ENCODE measurements around the gene ZNFX1. TPM values are rescaled to one million over a fixed set of nuclear protein-coding genes. Genes with fewer than 3 reads are reported as not detected.
A peak's percentile ranks its signal among the peaks of the same experiment; 100 is the strongest.

ZNFX1 gene
- total and polyA plus RNA-seq, 2 donors (not counting 1 experiment from before 2014, with no cell fraction given) = 10.3 to 37.9 TPM

GRCh38 chr20:49273696-49274277, 4.1 kb downstream of the ZNFX1 start:
- no peak overlapping the region for H3K4me3 ChIP-seq (ENCODE audit: control extremely low read depth in 1 of 5, extremely low read depth in 1 of 5, insufficient read depth in 1 of 5, low read depth in 2 of 5, low read length in 4 of 5)
- Mint-ChIP-seq H3K4me3 (no peak overlapping the region), H3K9me3 (ENCODE audit: insufficient read depth) (peaks cover 4% of the 10 kb centered on the region), H3K4me1 (peaks cover 51% of the 10 kb centered on the region), H3K27me3 (no peaks in the 10 kb centered on the region), H3K27ac (no peak overlapping the region)
- peaks cover 0 to 1% (median 0%) of the 10 kb centered on the region in 3 donors for H3K9me3 ChIP-seq (ENCODE audit: control extremely low read depth in 1 of 3, control insufficient read depth in 2 of 3, insufficient read depth in 1 of 3, low read length in 2 of 3)
- no peak overlapping the region for H2AFZ ChIP-seq (ENCODE audit: insufficient read depth, low read depth, low read length, poor library complexity, severe bottlenecking)
- ChIA-PET POLR2A (no interaction called here), CTCF (interaction anchor here (1.0 to 1.8 kb wide), 2 partner anchors 31 to 56 kb away, joined by 3 to 6 read pairs; no protein-coding TSS in a partner anchor)
- no peak overlapping the region for H3K27ac ChIP-seq (ENCODE audit: low read length in 2 of 2)
- DNase-seq (no peak), ATAC-seq (ENCODE audit: low read depth) (no peak)
- H3K79me2 ChIP-seq (ENCODE audit: control insufficient read depth, insufficient read depth, low read length) = peaks cover 73% of the 10 kb centered on the region
- H3K4me2 ChIP-seq (replicated peaks; ENCODE audit: low read depth, low read length, poor library complexity, severe bottlenecking) = no peak overlapping the region
- no peak overlapping the region for H3K9ac ChIP-seq (ENCODE audit: low read length)
- H3K36me3 ChIP-seq (replicated peaks in 1 of 2; ENCODE audit: control extremely low read depth in 1 of 2, control insufficient read depth in 1 of 2, extremely low read depth in 1 of 2, insufficient read depth in 2 of 2, low read length in 1 of 2) = peaks cover 11 to 45% of the 10 kb centered on the region in 2 experiments
- TF ChIP-seq CTCF (IDR thresholded peaks at IDR 0.05) = no peak
- TF ChIP-seq EZH2 (IDR thresholded peaks at IDR 0.05; ENCODE audit: borderline replicate concordance, insufficient read depth, low read depth, low read length, poor library complexity, severe bottlenecking) = no peak
- H3K4me1 ChIP-seq (ENCODE audit: control insufficient read depth in 2 of 2, insufficient read depth in 2 of 2, low read length in 2 of 2) = peaks cover 23 to 40% of the 10 kb centered on the region in 2 donors
- peaks cover 38% of the 10 kb centered on the region for H4K20me1 ChIP-seq (ENCODE audit: control insufficient read depth, insufficient read depth, low read length, poor library complexity, severe bottlenecking)
- intact Hi-C loops (cut with micrococcal nuclease) = no loop called here
- H3K27me3 ChIP-seq (replicated peaks in 1 of 4; ENCODE audit: control extremely low read depth in 1 of 4, control insufficient read depth in 3 of 4, insufficient read depth in 4 of 4, low read length in 3 of 4) = no peaks in the 10 kb centered on the region
- 97% methylated on average over 5 of the region's 8 CpGs for WGBS (ENCODE audit: insufficient coverage)

GRCh38 chr20:49272654-49273053, 5.2 kb downstream of the ZNFX1 start:
- no peak for ATAC-seq (ENCODE audit: low read depth)
- H3K27me3 Mint-ChIP-seq = no peaks in the 10 kb centered on the region
- no CpG with 5 or more reads among the region's 1 CpG for WGBS (ENCODE audit: insufficient coverage)
- DNase-seq = no peak
- Histone ChIP-seq H3K4me2 (replicated peaks; ENCODE audit: low read depth, low read length, poor library complexity, severe bottlenecking) (no peak overlapping the region), H2AFZ (ENCODE audit: insufficient read depth, low read depth, low read length, poor library complexity, severe bottlenecking) (no peak overlapping the region), H3K27me3 (replicated peaks in 1 of 4; ENCODE audit: control extremely low read depth in 1 of 4, control insufficient read depth in 3 of 4, insufficient read depth in 4 of 4, low read length in 3 of 4) (no peaks in the 10 kb centered on the region), H4K20me1 (ENCODE audit: control insufficient read depth, insufficient read depth, low read length, poor library complexity, severe bottlenecking) (peaks cover 36% of the 10 kb centered on the region), H3K4me3 (ENCODE audit: control extremely low read depth in 1 of 5, extremely low read depth in 1 of 5, insufficient read depth in 1 of 5, low read depth in 2 of 5, low read length in 4 of 5) (no peak overlapping the region), H3K79me2 (ENCODE audit: control insufficient read depth, insufficient read depth, low read length) (peaks cover 80% of the 10 kb centered on the region), H3K36me3 (replicated peaks in 1 of 2; ENCODE audit: control extremely low read depth in 1 of 2, control insufficient read depth in 1 of 2, extremely low read depth in 1 of 2, insufficient read depth in 2 of 2, low read length in 1 of 2) (peaks cover 12 to 49% of the 10 kb centered on the region in 2 experiments), H3K9me3 (ENCODE audit: control extremely low read depth in 1 of 3, control insufficient read depth in 2 of 3, insufficient read depth in 1 of 3, low read length in 2 of 3) (peaks cover 0 to 4% (median 1%) of the 10 kb centered on the region in 3 donors), H3K4me1 (ENCODE audit: control insufficient read depth in 2 of 2, insufficient read depth in 2 of 2, low read length in 2 of 2) (peaks cover 32 to 47% of the 10 kb centered on the region in 2 donors), H3K27ac (ENCODE audit: low read length in 2 of 2) (peak overlapping the region in 1 of 2 donors; percentile 32), H3K9ac (ENCODE audit: low read length) (no peak overlapping the region)
- peaks cover 54% of the 10 kb centered on the region for H3K4me1 Mint-ChIP-seq
- ChIA-PET POLR2A (no interaction called here), CTCF (no interaction called here)
- H3K4me3 Mint-ChIP-seq = peak overlapping the region; percentile 35
- H3K27ac Mint-ChIP-seq = peak overlapping the region; percentile 73
- no peak for TF ChIP-seq CTCF (IDR thresholded peaks at IDR 0.05)
- TF ChIP-seq EZH2 (IDR thresholded peaks at IDR 0.05; ENCODE audit: borderline replicate concordance, insufficient read depth, low read depth, low read length, poor library complexity, severe bottlenecking) = no peak
- intact Hi-C loops (cut with micrococcal nuclease) = no loop called here
- H3K9me3 Mint-ChIP-seq (ENCODE audit: insufficient read depth) = peaks cover 9% of the 10 kb centered on the region

Data from B cell (primary cell).